Activated gamma-delta T cell treated with anti-CD3 and anti-CD28 coated beads, Interleukin-2, amount 50 U/mL, for 16 hours (primary cell): ENCODE data around the gene PDIA4.

Experiments
- DNase-seq: peaks from one replicate; pipeline ENCODE4 v3.0.0-alpha.2; 2020; ENCODE audit warnings: low read depth

Gene PDIA4

GRCh38 chr7:148964483-148965267 lies 63.6 kb downstream of the PDIA4 start:
- no peak for DNase-seq

- no peak for DNase-seq
Measured at GRCh38 chr7:148963583-148964482, 64.5 kb downstream of the PDIA4 start.

GRCh38 chr7:148962823-148963582 lies 65.3 kb downstream of the PDIA4 start:
- DNase-seq = peak; percentile 46

DNA sequence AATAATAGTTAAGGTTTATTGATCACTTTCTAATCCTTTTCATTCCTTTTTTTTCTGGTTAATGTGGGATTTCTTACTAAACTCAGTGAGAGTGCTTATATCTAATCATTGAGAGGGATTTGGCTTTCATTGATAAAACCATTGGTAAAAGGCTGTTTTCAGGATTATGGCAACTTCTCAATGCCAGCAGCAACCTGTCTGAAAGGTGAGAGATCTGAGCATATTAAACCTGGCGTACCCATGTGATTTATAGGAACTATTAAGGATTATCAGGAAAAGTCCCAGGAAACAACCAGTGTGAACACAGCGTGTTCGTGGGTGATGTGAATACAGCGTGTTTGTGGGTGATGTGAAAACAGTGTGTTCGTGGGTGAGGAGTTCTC lies 65.9 kb downstream of the PDIA4 start:
- no peak for DNase-seq

DNA sequence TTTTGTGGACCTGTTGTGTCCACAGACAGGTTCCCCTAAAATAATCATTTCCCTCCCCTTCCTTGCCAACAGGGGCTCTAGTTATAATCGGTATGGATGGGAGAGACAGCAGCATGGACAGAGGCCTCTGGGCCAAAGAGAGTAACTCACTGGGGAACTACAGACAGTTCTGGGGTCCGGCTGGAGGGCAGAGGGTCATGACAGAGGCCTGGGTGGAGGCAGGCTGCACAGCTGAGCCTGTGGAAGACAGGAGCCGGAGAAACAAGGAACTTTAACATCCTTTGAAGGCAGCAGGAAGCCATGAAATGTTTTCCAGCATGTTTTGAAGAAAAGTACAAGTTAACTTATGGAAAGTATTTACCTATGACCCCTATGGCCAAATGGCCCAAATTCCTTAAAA lies 68.6 kb downstream of the PDIA4 start:
- no peak for DNase-seq

DNA sequence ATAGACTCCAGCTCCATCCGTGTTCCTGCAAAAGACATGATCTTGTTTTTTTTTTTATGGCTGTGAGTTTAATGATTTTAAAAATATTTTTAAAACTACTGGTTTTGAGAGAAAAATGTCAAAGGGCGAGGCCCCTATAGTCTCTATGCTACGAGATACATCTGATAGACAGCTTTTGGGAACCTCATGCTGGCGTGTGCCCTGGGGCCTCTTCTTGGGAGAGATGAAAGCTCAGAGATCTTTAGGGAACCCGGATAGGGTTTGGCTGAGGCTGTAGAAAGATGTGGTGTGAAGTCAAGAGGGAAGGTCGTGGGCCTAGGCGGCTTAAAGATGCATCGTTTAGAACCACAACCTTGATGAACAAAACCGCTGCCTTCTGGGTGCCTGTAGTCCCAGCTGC lies 70.2 kb downstream of the PDIA4 start:
- DNase-seq = no peak

- no peak for DNase-seq
Measured at GRCh38 chr7:148954766-148955165, 73.5 kb downstream of the PDIA4 start.

DNA sequence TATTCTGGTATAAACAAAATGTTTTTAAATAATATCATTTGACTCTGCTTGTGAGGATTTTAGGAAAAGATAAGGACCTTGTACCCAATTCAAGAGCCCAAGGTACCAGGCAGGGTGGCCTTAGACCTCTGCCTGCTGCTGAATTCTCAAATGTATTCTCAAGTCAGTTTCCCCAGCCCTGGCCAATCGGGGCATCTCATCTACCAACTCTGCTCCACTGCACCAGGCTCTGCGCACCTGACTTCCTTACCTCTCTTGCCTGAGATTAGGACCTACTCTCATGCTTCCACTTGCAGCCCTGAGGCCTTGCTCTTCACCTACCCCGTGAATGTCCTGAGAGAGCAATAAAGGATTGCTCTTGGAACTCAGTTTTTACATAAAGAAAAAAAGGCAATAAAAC lies 74.6 kb downstream of the PDIA4 start:
- no peak for DNase-seq
